NCI-H524 (cell line): Measurements from ENCODE around the gene ALDH1L1.

Experiments
- DNase-seq, 2 experiments: peaks; one replicate each; lab custom pipeline; 2025; lab: John Stamatoyannopoulos, UW

Gene ALDH1L1

GRCh38 chr3:126180477-126181397, at the start of gene ALDH1L1:
Gene ALDH1L1 (minus strand): TSS chr3:126180586. CDS start chr3:126160979, 19,607 bp downstream.
- DNase-seq = peak; percentile 78 to 85

- DNase-seq = no peak
Measured at GRCh38 chr3:126226374-126226773, 46.0 kb upstream of the ALDH1L1 start.

GRCh38 chr3:126216416-126216815, 36.0 kb upstream of the ALDH1L1 start:
- no peak for DNase-seq

- peak in 1 of 2 experiments; percentile 57 for DNase-seq
Measured at GRCh38 chr3:126213379-126214028, 33.1 kb upstream of the ALDH1L1 start.

GRCh38 chr3:126212620-126213378, 32.4 kb upstream of the ALDH1L1 start:
- peak; percentile 53 to 75 for DNase-seq

- no peak for DNase-seq
Measured at GRCh38 chr3:126212250-126212619, 31.8 kb upstream of the ALDH1L1 start.

GRCh38 chr3:126211569-126211968, 31.2 kb upstream of the ALDH1L1 start:
- no peak for DNase-seq

GRCh38 chr3:126210606-126211005, 30.2 kb upstream of the ALDH1L1 start:
- DNase-seq = no peak

GRCh38 chr3:126209741-126210140, 29.4 kb upstream of the ALDH1L1 start:
- no peak for DNase-seq

- DNase-seq = peak in 1 of 2 experiments; percentile 6
Measured at GRCh38 chr3:126208606-126209256, 28.3 kb upstream of the ALDH1L1 start.

GRCh38 chr3:126208182-126208581, 27.8 kb upstream of the ALDH1L1 start:
- no peak for DNase-seq

GRCh38 chr3:126207166-126207565, 26.8 kb upstream of the ALDH1L1 start:
- DNase-seq = peak in 1 of 2 experiments; percentile 22

- DNase-seq = no peak
Measured at GRCh38 chr3:126205717-126206655, 25.6 kb upstream of the ALDH1L1 start.

GRCh38 chr3:126202680-126203079, 22.3 kb upstream of the ALDH1L1 start:
- no peak for DNase-seq

- peak; percentile 38 to 62 for DNase-seq
Measured at GRCh38 chr3:126202276-126202675, 21.9 kb upstream of the ALDH1L1 start.

- no peak for DNase-seq
Measured at GRCh38 chr3:126201168-126201567, 20.8 kb upstream of the ALDH1L1 start.

- DNase-seq = no peak
Measured at GRCh38 chr3:126200534-126200933, 20.1 kb upstream of the ALDH1L1 start.

GRCh38 chr3:126199256-126199655, 18.9 kb upstream of the ALDH1L1 start:
- no peak for DNase-seq

GRCh38 chr3:126197854-126198584, 17.6 kb upstream of the ALDH1L1 start:
- peak; percentile 51 to 77 for DNase-seq

- DNase-seq = no peak
Measured at GRCh38 chr3:126197343-126197742, 17.0 kb upstream of the ALDH1L1 start.
